HEK293T (cell line): ENCODE data around the gene ADAM10.

Source experiments
- ARNT ChIP-seq: fragments of 450-650 bp; IDR thresholded peaks from 2 replicates; pipeline ENCODE4 v1.6.1; 2017; ENCODE audit warnings: mild to moderate bottlenecking
- BHLHE40 ChIP-seq: fragments of 450-650 bp; IDR thresholded peaks from 2 replicates; pipeline ENCODE4 v1.6.1; 2016; ENCODE audit warnings: mild to moderate bottlenecking, moderate library complexity, borderline replicate concordance
- FOXA1 ChIP-seq: fragments of 450-650 bp; IDR thresholded peaks from 2 replicates; pipeline ENCODE4 v1.6.1; 2016; ENCODE audit warnings: mild to moderate bottlenecking
- HDGF ChIP-seq: fragments of 450-650 bp; IDR thresholded peaks from 2 replicates; pipeline ENCODE4 v1.6.1; 2017; ENCODE audit warnings: antibody characterized with exemption, borderline replicate concordance
- NFRKB ChIP-seq: fragments of 450-650 bp; IDR thresholded peaks from 2 replicates; pipeline ENCODE4 v1.6.1; 2016; ENCODE audit warnings: mild to moderate bottlenecking, moderate library complexity
- SP1 ChIP-seq: fragments of 450-650 bp; IDR thresholded peaks from 2 replicates; pipeline ENCODE4 v1.6.1; 2017
- SUZ12 ChIP-seq: fragments of 450-650 bp; IDR thresholded peaks from 2 replicates; pipeline ENCODE4 v1.6.1; 2016; ENCODE audit warnings: mild to moderate bottlenecking
- TARDBP ChIP-seq: fragments of 450-650 bp; IDR thresholded peaks from 2 replicates; pipeline ENCODE4 v1.6.1; 2016

GRCh38 chr15:58726867-58727266 lies 22.6 kb downstream of the ADAM10 start:
- TF ChIP-seq ARNT (no peak), HDGF (no peak), SP1 (no peak), SUZ12 (no peak), NFRKB (no peak), TARDBP (no peak), BHLHE40 (no peak), FOXA1 (no peak)
